Parathyroid adenoma (tissue), 2 donors: ENCODE measurements around the gene UBL4B.
"Not testable (repeated sequence)": the region's sequence is repeated elsewhere in the genome, so short reads cannot be mapped to it uniquely, and the experiment has no call there.

Experiments
- H2AFZ ChIP-seq: fragments of 300-600 bp; sonication (generic); one replicate; pipeline ENCODE4 v1.7.0; 2017; ENCODE audit warnings: antibody characterized with exemption, mild to moderate bottlenecking
- H3K27ac ChIP-seq: fragments of 300-600 bp; sonication (generic); one replicate; pipeline ENCODE4 v1.7.0; 2017
- H3K27me3 ChIP-seq: fragments of 300-600 bp; sonication (generic); one replicate; pipeline ENCODE4 v1.7.0; 2017; ENCODE audit warnings: low read length; ENCODE audit not compliant: control insufficient read depth, insufficient read depth
- H3K36me3 ChIP-seq: fragments of 300-600 bp; sonication (generic); one replicate; pipeline ENCODE4 v1.7.0; 2017; ENCODE audit warnings: low read length; ENCODE audit not compliant: control insufficient read depth, insufficient read depth
- H3K4me1 ChIP-seq: fragments of 300-600 bp; sonication (generic); one replicate; pipeline ENCODE4 v1.7.0; 2017; ENCODE audit warnings: control low read depth
- H3K4me2 ChIP-seq: fragments of 300-600 bp; sonication (generic); one replicate; pipeline ENCODE4 v1.7.0; 2017; ENCODE audit warnings: low read length
- H3K4me3 ChIP-seq: fragments of 300-600 bp; sonication (generic); one replicate; pipeline ENCODE4 v1.7.0; 2017; ENCODE audit warnings: low read depth, low read length
- H3K79me2 ChIP-seq: fragments of 300-600 bp; sonication (generic); one replicate; pipeline ENCODE4 v1.7.0; 2017; ENCODE audit warnings: control low read depth
- H3K9ac ChIP-seq: fragments of 300-600 bp; sonication (generic); one replicate; pipeline ENCODE4 v1.7.0; 2017; ENCODE audit warnings: mild to moderate bottlenecking
- H3K9me3 ChIP-seq: fragments of 300-600 bp; sonication (generic); one replicate; pipeline ENCODE4 v1.7.0; 2017; ENCODE audit warnings: low read length; ENCODE audit not compliant: control insufficient read depth
- CTCF ChIP-seq: fragments of 300-600 bp; sonication (generic); IDR thresholded peaks from one replicate; pipeline ENCODE4 v1.7.0; 2017; ENCODE audit warnings: antibody characterized with exemption, mild to moderate bottlenecking
- donor health status: primary hyperparathyroidism.

UBL4B gene

GRCh38 chr1:110076789-110077500, 35.3 kb upstream of the UBL4B start:
- Histone ChIP-seq H2AFZ (no peak overlapping the region), H3K36me3 (no peaks in the 10 kb centered on the region), H3K9me3 (no peaks in the 10 kb centered on the region), H3K4me2 (no peak overlapping the region), H3K4me1 (no peaks in the 10 kb centered on the region), H3K79me2 (no peaks in the 10 kb centered on the region), H3K4me3 (no peak overlapping the region), H3K27ac (no peak overlapping the region), H3K9ac (no peak overlapping the region), H3K27me3 (no peaks in the 10 kb centered on the region)
- no peak for TF ChIP-seq CTCF

- not testable (repeated sequence) for H3K4me3 ChIP-seq, H3K79me2 ChIP-seq, H3K9ac ChIP-seq, H3K27ac ChIP-seq, H2AFZ ChIP-seq, H3K36me3 ChIP-seq, H3K4me2 ChIP-seq, H3K4me1 ChIP-seq, H3K27me3 ChIP-seq, H3K9me3 ChIP-seq
Measured at GRCh38 chr1:110079995-110080394, 32.2 kb upstream of the UBL4B start.

- Histone ChIP-seq H3K9me3 (no peaks in the 10 kb centered on the region), H2AFZ (no peak overlapping the region), H3K4me1 (no peaks in the 10 kb centered on the region), H3K4me3 (no peak overlapping the region), H3K36me3 (no peaks in the 10 kb centered on the region), H3K4me2 (no peak overlapping the region), H3K79me2 (no peaks in the 10 kb centered on the region), H3K27ac (no peak overlapping the region), H3K27me3 (no peaks in the 10 kb centered on the region), H3K9ac (no peak overlapping the region)
- no peak for TF ChIP-seq CTCF
Measured at GRCh38 chr1:110081061-110081460, 31.2 kb upstream of the UBL4B start.

GRCh38 chr1:110082477-110082876, 29.8 kb upstream of the UBL4B start:
- no peak overlapping the region for H3K4me3 ChIP-seq

More at GRCh38 chr1:110082477-110082876, 29.8 kb upstream of the UBL4B start:
- Histone ChIP-seq H3K9ac (no peak overlapping the region), H2AFZ (no peak overlapping the region), H3K4me1 (no peaks in the 10 kb centered on the region), H3K4me2 (no peak overlapping the region), H3K9me3 (no peaks in the 10 kb centered on the region), H3K36me3 (no peaks in the 10 kb centered on the region), H3K27me3 (no peaks in the 10 kb centered on the region), H3K27ac (no peak overlapping the region), H3K79me2 (no peaks in the 10 kb centered on the region)
- TF ChIP-seq CTCF: no peak
